Measurements from ENCODE around the gene ADAMTS16. TPM values are rescaled to one million over a fixed set of nuclear protein-coding genes. Genes with fewer than 3 reads are reported as not detected.

The ADAMTS16 gene
- total and polyA plus RNA-seq, 2 experiments from 2014 or later, result 2.8 to 15.4 TPM

DNA sequence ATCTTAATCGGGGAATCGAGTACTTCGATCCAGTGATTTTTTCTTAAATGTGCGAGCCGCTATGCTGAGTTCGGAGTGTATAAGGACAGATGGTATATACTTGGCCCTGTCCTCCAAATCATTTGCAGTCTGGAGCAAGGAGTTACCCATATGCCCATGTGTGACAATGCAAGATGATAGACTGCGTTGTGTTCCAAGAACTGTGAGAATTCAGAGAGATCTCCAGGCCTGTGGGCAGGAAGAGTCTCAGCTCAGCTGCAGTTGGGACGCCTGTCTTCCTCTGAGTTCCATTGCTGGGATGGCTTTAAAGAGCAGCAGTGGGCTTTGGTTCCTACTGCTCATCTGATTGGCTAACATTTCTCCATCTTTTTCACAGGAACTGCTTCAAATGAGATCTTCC lies 106.6 kb downstream of the ADAMTS16 start:
- DNase-seq (ENCODE audit: low spot score) (no peak), ATAC-seq (no peak)
- Histone ChIP-seq H3K9me2 (ENCODE audit: insufficient read depth) (no peaks in the 10 kb centered on the region), H3K4me1 (ENCODE audit: insufficient read depth) (no peaks in the 10 kb centered on the region), H3K79me2 (replicated peaks; ENCODE audit: insufficient read depth) (no peaks in the 10 kb centered on the region), H3K36me3 (ENCODE audit: insufficient read depth) (no peaks in the 10 kb centered on the region; the same call in 1 of the 2 replicates), H3K4me2 (no peak overlapping the region), H3F3A (replicated peaks; ENCODE audit: low read depth) (no peaks in the 10 kb centered on the region), H2AFZ (no peak overlapping the region), H3K27ac (ENCODE audit: low read depth) (no peak overlapping the region), H4K20me1 (replicated peaks; ENCODE audit: insufficient read depth) (no peaks in the 10 kb centered on the region), H3K4me3 (no peak overlapping the region), H3K27me3 (ENCODE audit: insufficient read depth) (no peaks in the 10 kb centered on the region)
- H3K36me3 Mint-ChIP-seq (ENCODE audit: low read depth), result peaks cover 9% of the 10 kb centered on the region; the same call in 2 of the 3 replicates
- no peaks in the 10 kb centered on the region for H3K4me1 Mint-ChIP-seq
- H3K27me3 Mint-ChIP-seq (ENCODE audit: insufficient read depth, low read depth, poor library complexity), result peaks cover 1% of the 10 kb centered on the region
- TF ChIP-seq, protein P1, sequence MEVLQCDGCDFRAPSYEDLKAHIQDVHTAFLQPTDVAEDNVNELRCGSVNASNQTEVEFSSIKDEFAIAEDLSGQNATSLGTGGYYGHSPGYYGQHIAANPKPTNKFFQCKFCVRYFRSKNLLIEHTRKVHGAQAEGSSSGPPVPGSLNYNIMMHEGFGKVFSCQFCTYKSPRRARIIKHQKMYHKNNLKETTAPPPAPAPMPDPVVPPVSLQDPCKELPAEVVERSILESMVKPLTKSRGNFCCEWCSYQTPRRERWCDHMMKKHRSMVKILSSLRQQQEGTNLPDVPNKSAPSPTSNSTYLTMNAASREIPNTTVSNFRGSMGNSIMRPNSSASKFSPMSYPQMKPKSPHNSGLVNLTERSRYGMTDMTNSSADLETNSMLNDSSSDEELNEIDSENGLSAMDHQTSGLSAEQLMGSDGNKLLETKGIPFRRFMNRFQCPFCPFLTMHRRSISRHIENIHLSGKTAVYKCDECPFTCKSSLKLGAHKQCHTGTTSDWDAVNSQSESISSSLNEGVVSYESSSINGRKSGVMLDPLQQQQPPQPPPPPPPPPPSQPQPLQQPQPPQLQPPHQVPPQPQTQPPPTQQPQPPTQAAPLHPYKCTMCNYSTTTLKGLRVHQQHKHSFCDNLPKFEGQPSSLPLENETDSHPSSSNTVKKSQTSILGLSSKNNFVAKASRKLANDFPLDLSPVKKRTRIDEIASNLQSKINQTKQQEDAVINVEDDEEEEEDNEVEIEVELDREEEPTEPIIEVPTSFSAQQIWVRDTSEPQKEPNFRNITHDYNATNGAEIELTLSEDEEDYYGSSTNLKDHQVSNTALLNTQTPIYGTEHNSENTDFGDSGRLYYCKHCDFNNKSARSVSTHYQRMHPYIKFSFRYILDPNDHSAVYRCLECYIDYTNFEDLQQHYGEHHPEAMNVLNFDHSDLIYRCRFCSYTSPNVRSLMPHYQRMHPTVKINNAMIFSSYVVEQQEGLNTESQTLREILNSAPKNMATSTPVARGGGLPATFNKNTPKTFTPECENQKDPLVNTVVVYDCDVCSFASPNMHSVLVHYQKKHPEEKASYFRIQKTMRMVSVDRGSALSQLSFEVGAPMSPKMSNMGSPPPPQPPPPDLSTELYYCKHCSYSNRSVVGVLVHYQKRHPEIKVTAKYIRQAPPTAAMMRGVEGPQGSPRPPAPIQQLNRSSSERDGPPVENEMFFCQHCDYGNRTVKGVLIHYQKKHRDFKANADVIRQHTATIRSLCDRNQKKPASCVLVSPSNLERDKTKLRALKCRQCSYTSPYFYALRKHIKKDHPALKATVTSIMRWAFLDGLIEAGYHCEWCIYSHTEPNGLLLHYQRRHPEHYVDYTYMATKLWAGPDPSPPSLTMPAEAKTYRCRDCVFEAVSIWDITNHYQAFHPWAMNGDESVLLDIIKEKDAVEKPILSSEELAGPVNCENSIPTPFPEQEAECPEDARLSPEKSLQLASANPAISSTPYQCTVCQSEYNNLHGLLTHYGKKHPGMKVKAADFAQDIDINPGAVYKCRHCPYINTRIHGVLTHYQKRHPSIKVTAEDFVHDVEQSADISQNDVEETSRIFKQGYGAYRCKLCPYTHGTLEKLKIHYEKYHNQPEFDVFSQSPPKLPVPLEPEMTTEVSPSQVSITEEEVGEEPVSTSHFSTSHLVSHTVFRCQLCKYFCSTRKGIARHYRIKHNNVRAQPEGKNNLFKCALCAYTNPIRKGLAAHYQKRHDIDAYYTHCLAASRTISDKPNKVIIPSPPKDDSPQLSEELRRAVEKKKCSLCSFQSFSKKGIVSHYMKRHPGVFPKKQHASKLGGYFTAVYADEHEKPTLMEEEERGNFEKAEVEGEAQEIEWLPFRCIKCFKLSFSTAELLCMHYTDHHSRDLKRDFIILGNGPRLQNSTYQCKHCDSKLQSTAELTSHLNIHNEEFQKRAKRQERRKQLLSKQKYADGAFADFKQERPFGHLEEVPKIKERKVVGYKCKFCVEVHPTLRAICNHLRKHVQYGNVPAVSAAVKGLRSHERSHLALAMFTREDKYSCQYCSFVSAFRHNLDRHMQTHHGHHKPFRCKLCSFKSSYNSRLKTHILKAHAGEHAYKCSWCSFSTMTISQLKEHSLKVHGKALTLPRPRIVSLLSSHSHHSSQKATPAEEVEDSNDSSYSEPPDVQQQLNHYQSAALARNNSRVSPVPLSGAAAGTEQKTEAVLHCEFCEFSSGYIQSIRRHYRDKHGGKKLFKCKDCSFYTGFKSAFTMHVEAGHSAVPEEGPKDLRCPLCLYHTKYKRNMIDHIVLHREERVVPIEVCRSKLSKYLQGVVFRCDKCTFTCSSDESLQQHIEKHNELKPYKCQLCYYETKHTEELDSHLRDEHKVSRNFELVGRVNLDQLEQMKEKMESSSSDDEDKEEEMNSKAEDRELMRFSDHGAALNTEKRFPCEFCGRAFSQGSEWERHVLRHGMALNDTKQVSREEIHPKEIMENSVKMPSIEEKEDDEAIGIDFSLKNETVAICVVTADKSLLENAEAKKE (CRISPR knock-in tag; IDR thresholded peaks at IDR 0.05), result no peak
- no peak for TF ChIP-seq EZH2 (IDR thresholded peaks at IDR 0.05; ENCODE audit: low read depth, unreplicated experiment)
- H3K4me3 Mint-ChIP-seq, result no peak overlapping the region
- no peak overlapping the region for H3K27ac Mint-ChIP-seq
- H3K9me3 Mint-ChIP-seq, result no peaks in the 10 kb centered on the region; the same call in 2 of the 3 replicates

- DNase-seq (ENCODE audit: low spot score) (no peak), ATAC-seq (no peak)
- peaks cover 27% of the 10 kb centered on the region for H3K36me3 Mint-ChIP-seq (ENCODE audit: low read depth)
- no peaks in the 10 kb centered on the region for H3K27me3 ChIP-seq (ENCODE audit: insufficient read depth)
- H3K36me3 ChIP-seq (ENCODE audit: insufficient read depth), result peaks cover 18% of the 10 kb centered on the region
- H3K4me3 Mint-ChIP-seq, result no peak overlapping the region
- peaks cover 18% of the 10 kb centered on the region for H3K4me1 ChIP-seq (ENCODE audit: insufficient read depth)
- H2AFZ ChIP-seq, result no peak overlapping the region
- no peaks in the 10 kb centered on the region for H4K20me1 ChIP-seq (replicated peaks; ENCODE audit: insufficient read depth)
- H3K27ac ChIP-seq (ENCODE audit: low read depth), result no peak overlapping the region
- H3K9me2 ChIP-seq (ENCODE audit: insufficient read depth), result no peaks in the 10 kb centered on the region
- no peaks in the 10 kb centered on the region for H3F3A ChIP-seq (replicated peaks; ENCODE audit: low read depth)
- H3K4me3 ChIP-seq, result no peak overlapping the region
- no peaks in the 10 kb centered on the region for H3K79me2 ChIP-seq (replicated peaks; ENCODE audit: insufficient read depth)
- H3K4me1 Mint-ChIP-seq, result peaks cover 16% of the 10 kb centered on the region
- H3K27me3 Mint-ChIP-seq (ENCODE audit: insufficient read depth, low read depth, poor library complexity), result peaks cover 9% of the 10 kb centered on the region
- H3K4me2 ChIP-seq, result no peak overlapping the region
- H3K27ac Mint-ChIP-seq, result no peak overlapping the region
- peaks cover 19% of the 10 kb centered on the region for H3K9me3 Mint-ChIP-seq
- TF ChIP-seq REST (IDR thresholded peaks at IDR 0.05; ENCODE audit: unreplicated experiment) (no peak), ZNF331 (CRISPR knock-in tag; IDR thresholded peaks at IDR 0.05; ENCODE audit: low read depth) (no peak), CREB1 (CRISPR knock-in tag; IDR thresholded peaks at IDR 0.05; ENCODE audit: low read depth) (no peak), STAT1 (IDR thresholded peaks at IDR 0.05; ENCODE audit: unreplicated experiment) (no peak)
These were observed 110.6 kb downstream of the ADAMTS16 start for GRCh38 chr5:5250758-5251157.
